ENCODE data around the gene UBR1. TPM values are rescaled to one million over a fixed set of nuclear protein-coding genes. Genes with fewer than 3 reads are reported as not detected.
"Not testable (repeated sequence)": the region's sequence is repeated elsewhere in the genome, so short reads cannot be mapped to it uniquely, and the experiment has no call there.

The UBR1 gene
- total RNA-seq, 2 donors from 2014 or later, result 21.4 to 26.2 TPM

DNA sequence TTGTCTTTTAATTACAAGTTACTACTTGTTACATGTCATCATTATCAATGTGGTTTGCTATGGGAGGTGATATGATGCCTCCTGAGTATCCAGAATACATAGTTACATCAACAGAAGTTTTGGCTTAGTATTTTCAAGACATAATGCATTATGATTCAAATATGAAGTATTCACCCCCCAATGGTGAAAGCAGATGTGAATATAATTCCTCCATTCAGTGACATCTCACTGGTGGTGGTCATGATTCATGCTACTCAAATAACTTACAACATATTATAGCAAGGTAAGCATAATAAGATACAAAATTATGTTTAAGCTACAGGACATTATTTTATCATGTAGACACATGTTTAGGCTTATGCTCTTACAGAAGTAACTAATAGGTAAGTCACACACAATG is 150.3 kb downstream of the UBR1 start:
- intact Hi-C loops (cut with DNase I), result no loop called here

DNA sequence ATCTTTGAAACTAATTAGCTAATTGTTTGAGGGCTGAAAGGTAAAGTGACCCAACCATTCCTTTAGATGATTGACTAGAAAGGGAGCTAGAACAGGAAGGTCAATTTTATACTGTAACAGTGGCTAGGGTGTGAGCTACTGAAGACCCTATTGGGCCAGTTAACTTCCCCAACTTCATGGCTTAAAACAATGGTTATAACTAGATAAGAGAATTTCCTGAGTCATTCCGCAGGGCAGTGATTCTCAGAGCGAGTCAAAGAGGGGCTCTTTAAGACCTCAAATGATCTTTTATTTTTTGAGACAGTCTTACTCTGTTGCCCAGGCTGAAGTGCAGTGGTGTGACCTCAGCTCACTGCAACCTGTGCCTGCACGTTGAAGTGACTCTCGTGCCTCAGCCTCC is 151.5 kb downstream of the UBR1 start:
- intact Hi-C loops (cut with DNase I), result no loop called here
- Histone ChIP-seq H3K4me3 (no peak overlapping the region), H3K4me1 (no peaks in the 10 kb centered on the region), H3K9me3 (no peaks in the 10 kb centered on the region), H3K9ac (ENCODE audit: low read depth in 2 of 2, low read length in 2 of 2) (no peak overlapping the region), H3K27ac (no peak overlapping the region), H3K36me3 (peaks cover 23% of the 10 kb centered on the region), H3K27me3 (no peaks in the 10 kb centered on the region)
- no peak for DNase-seq
- TF ChIP-seq CTCF (IDR thresholded peaks at IDR 0.05), result no peak

More for the DNA sequence above, 150.3 kb downstream of the UBR1 start:
- Histone ChIP-seq H3K36me3 (peaks cover 11% of the 10 kb centered on the region), H3K27ac (no peak overlapping the region), H3K9ac (ENCODE audit: low read depth in 2 of 2, low read length in 2 of 2) (no peak overlapping the region), H3K4me3 (no peak overlapping the region), H3K4me1 (no peaks in the 10 kb centered on the region), H3K9me3 (no peaks in the 10 kb centered on the region), H3K27me3 (no peaks in the 10 kb centered on the region)
- no peak for TF ChIP-seq CTCF (IDR thresholded peaks at IDR 0.05)
- DNase-seq, result no peak

DNA sequence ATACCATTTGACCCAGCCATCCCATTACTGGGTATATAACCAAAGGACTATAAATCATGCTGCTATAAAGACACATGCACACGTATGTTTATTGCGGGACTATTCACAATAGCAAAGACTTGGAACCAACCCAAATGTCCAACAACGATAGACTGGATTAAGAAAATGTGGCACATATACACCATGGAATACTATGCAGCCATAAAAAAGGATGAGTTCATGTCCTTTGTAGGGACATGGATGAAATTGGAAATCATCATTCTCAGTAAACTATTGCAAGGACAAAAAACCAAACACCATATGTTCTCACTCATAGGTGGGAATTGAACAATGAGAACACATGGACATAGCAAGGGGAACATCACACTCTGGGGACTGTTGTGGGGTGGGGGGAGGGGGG is 156.9 kb downstream of the UBR1 start:
- H3K4me1 ChIP-seq; H3K27ac ChIP-seq; intact Hi-C loops (cut with DNase I); H3K9me3 ChIP-seq; H3K27me3 ChIP-seq; DNase-seq; H3K4me3 ChIP-seq; H3K9ac ChIP-seq (ENCODE audit: low read depth in 2 of 2, low read length in 2 of 2): not testable (repeated sequence)
- H3K36me3 ChIP-seq, result peaks cover 23% of the 10 kb centered on the region

GRCh38 chr15:42940527-42940926 is 165.3 kb downstream of the UBR1 start:
- Histone ChIP-seq H3K4me1 (no peaks in the 10 kb centered on the region), H3K27me3 (no peaks in the 10 kb centered on the region), H3K9me3 (no peaks in the 10 kb centered on the region), H3K9ac (ENCODE audit: low read depth in 2 of 2, low read length in 2 of 2) (no peak overlapping the region), H3K27ac (no peak overlapping the region), H3K36me3 (no peaks in the 10 kb centered on the region), H3K4me3 (no peak overlapping the region)
- no peak for TF ChIP-seq CTCF (IDR thresholded peaks at IDR 0.05)
- DNase-seq, result no peak
- intact Hi-C loops (cut with DNase I), result no loop called here

DNA sequence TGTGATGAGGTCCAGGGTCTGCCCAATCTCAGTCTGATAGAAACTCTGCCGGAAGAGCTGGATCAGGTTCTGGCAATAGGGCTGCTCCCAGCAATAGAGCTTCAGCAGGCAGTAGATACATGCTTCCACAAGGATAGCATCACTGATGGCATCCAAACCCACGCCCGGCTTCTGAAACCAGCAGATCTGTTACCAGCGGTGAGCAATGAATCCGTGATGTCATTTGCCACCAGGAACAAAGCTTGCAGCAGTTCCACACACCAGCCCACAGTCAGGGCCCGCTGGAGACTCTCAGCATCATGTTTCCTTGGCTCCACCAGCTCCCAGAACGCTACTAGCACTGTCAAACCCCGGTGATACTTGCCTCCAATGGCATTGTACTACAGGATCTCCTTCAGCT is 166.0 kb downstream of the UBR1 start:
- DNase-seq, result no peak
- Histone ChIP-seq H3K4me1 (no peaks in the 10 kb centered on the region), H3K36me3 (no peaks in the 10 kb centered on the region), H3K27ac (no peak overlapping the region), H3K4me3 (no peak overlapping the region), H3K27me3 (no peaks in the 10 kb centered on the region), H3K9ac (ENCODE audit: low read depth in 2 of 2, low read length in 2 of 2) (no peak overlapping the region), H3K9me3 (no peaks in the 10 kb centered on the region)
- TF ChIP-seq CTCF (IDR thresholded peaks at IDR 0.05), result no peak
- intact Hi-C loops (cut with DNase I), result no loop called here

DNA sequence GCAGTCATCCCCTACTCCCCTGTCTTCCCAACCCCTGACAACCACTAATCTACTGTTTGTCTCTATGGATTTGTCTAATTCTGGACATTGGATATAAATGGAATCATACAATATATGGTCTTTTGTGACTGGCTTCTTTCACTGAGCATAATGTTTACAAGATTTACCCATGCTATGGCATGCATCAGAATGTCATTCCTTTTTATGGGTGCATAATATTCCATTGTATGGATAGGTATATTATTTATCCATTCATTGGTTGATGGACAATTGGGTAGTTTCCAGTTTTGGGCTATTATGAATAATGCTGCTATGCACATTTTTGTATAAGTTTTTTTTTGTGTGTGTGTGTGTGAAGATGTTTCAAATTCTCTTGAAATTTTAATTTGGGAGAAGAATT is 168.7 kb downstream of the UBR1 start:
- no peak for TF ChIP-seq CTCF (IDR thresholded peaks at IDR 0.05)
- H3K9ac ChIP-seq (ENCODE audit: low read depth in 2 of 2, low read length in 2 of 2), result no peak overlapping the region
- H3K4me3 ChIP-seq, result no peak overlapping the region
- no peaks in the 10 kb centered on the region for H3K27me3 ChIP-seq
- H3K9me3 ChIP-seq, result no peaks in the 10 kb centered on the region
- no peak overlapping the region for H3K27ac ChIP-seq
- DNase-seq, result no peak
- no peaks in the 10 kb centered on the region for H3K4me1 ChIP-seq
- no peaks in the 10 kb centered on the region for H3K36me3 ChIP-seq
- intact Hi-C loops (cut with DNase I), result no loop called here

Data from colonic mucosa (tissue), 4 donors.